Dendritic cell treated with granulocyte-macrophage colony-stimulating factor and Interleukin-4, amounts not matched to agents 40 ng/mL and 50 ng/mL, for 4 days (primary cell): ENCODE measurements around the gene SEZ6.

Experiments
- H3K27ac Mint-ChIP-seq: one replicate; pipeline ENCODE4 v1.8.0; 2022; ENCODE audit warnings: mild to moderate bottlenecking, mixed read lengths
- H3K27me3 Mint-ChIP-seq: one replicate; pipeline ENCODE4 v1.8.0; 2022; ENCODE audit warnings: mild to moderate bottlenecking, mixed read lengths
- H3K36me3 Mint-ChIP-seq: one replicate; pipeline ENCODE4 v1.8.0; 2022; ENCODE audit warnings: low read depth, mixed read lengths
- H3K4me1 Mint-ChIP-seq: one replicate; pipeline ENCODE4 v1.8.0; 2022; ENCODE audit warnings: low read depth, mixed read lengths
- H3K4me3 Mint-ChIP-seq: one replicate; pipeline ENCODE4 v1.8.0; 2022; ENCODE audit warnings: mild to moderate bottlenecking, moderate library complexity, mixed read lengths
- H3K9me3 Mint-ChIP-seq: one replicate; pipeline ENCODE4 v1.8.0; 2022; ENCODE audit warnings: mixed read lengths
- intact Hi-C: fragments of 100-400 bp; cut with micrococcal nuclease; formaldehyde crosslinking; loops from one replicate; pipeline ENCODE4 v1.15.0; 2022

Gene SEZ6

DNA sequence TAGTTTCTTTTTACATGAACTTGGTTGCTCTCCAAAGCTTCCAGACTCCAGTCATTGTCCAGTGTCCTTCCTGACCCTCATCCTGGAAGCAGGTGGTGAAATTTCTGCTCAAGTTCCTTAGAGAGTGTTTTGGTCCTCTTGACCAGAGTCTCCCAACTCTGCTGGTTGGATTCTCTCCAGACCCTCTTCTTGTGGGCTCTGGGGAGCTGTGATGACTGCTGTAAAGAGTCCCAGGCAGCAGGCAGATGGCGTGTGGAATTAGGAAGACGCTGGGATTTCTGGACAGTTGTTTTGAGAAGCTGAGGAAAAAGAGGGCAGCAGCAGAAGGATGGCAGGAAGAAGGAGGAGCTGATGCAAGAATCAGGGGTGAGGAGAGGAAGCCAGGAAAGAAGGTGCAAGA, 1.6 kb upstream of the SEZ6 start:
- Mint-ChIP-seq H3K4me3 (no peak overlapping the region), H3K27ac (no peak overlapping the region), H3K27me3 (peaks cover 86% of the 10 kb centered on the region), H3K36me3 (no peaks in the 10 kb centered on the region), H3K9me3 (no peaks in the 10 kb centered on the region), H3K4me1 (peaks cover 11% of the 10 kb centered on the region)
- intact Hi-C loops, result no loop called here

DNA sequence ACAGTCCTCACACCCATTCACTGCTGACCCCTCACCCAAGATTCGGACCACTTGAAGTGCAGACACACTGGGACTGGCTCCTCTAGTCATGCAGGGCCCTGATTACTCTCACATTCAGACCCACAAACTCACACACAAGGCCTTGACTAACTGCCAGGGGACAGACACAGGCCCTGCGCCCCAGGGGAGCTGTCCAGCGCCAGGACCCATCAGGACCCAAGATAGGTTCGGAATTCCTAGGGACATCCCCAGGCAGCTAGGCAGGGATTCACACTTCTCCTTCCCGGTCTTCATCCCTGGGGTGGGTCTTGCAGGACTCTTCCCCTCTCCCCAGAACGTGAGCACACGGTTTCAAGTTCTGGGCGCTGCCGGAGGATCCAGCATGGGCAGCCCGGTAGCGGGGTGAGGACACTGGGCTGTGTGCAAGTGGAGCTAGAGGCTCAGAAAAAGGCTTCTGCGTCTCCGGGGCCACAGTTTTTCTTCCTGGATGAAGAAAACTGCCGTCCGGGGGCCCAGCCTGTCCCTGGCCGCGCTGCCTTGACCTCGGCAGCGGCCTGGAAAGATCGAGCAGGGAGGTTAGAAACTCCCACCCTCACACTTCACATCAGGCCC, 1.6 kb downstream of the SEZ6 start:
- H3K9me3 Mint-ChIP-seq, result no peaks in the 10 kb centered on the region
- H3K27me3 Mint-ChIP-seq, result peaks cover 75% of the 10 kb centered on the region
- H3K4me3 Mint-ChIP-seq, result no peak overlapping the region
- H3K36me3 Mint-ChIP-seq, result no peaks in the 10 kb centered on the region
- no peak overlapping the region for H3K27ac Mint-ChIP-seq
- intact Hi-C loops, result no loop called here
- H3K4me1 Mint-ChIP-seq, result peaks cover 5% of the 10 kb centered on the region

DNA sequence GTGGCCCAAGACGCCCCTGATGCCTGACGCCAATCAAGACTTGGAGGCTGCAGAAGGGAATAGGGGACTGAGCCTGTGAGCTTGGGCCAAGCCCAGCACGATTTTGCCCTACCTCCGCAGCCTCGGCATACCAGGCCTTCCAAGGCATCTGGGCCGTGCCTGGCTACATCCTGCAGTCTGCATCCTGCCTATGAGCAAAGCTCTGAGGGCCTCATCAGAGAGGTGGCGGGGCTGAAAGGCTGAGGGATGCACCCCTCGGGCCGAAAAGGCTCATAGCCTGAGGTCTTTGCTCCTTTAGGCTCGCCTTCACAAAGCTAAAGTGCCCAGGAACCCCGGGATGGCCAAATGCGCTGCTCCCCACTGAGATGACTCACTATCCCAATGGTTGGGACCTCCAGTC, 2.5 kb downstream of the SEZ6 start:
- peaks cover 5% of the 10 kb centered on the region for H3K4me1 Mint-ChIP-seq
- peaks cover 74% of the 10 kb centered on the region for H3K27me3 Mint-ChIP-seq
- no peak overlapping the region for H3K4me3 Mint-ChIP-seq

DNA sequence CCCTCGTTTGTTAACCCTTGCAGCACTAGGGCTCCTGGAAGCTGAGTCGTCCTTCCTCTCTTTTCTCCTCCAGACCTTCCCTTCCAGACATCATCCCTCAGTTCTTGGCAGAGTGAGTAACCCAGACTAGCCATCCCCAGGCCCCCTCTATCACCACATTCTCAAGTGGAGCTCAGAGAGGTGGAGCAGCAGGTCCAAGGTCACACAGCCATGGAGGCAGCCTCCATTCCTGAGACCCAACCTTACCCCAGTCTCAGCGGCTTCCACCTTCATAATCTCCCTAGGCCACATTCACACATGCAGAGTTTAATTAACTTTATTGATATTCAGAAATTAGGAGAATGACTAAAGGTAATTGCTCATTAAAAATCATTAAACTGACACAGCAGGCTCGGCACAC, 3.0 kb downstream of the SEZ6 start:
- Mint-ChIP-seq H3K36me3 (no peaks in the 10 kb centered on the region), H3K27ac (no peak overlapping the region), H3K27me3 (peaks cover 75% of the 10 kb centered on the region), H3K9me3 (no peaks in the 10 kb centered on the region), H3K4me1 (peaks cover 5% of the 10 kb centered on the region), H3K4me3 (no peak overlapping the region)
- intact Hi-C loops, result no loop called here

More for the DNA sequence above, 2.5 kb downstream of the SEZ6 start:
- no peaks in the 10 kb centered on the region for H3K9me3 Mint-ChIP-seq
- intact Hi-C loops, result no loop called here
- no peak overlapping the region for H3K27ac Mint-ChIP-seq
- H3K36me3 Mint-ChIP-seq, result no peaks in the 10 kb centered on the region

DNA sequence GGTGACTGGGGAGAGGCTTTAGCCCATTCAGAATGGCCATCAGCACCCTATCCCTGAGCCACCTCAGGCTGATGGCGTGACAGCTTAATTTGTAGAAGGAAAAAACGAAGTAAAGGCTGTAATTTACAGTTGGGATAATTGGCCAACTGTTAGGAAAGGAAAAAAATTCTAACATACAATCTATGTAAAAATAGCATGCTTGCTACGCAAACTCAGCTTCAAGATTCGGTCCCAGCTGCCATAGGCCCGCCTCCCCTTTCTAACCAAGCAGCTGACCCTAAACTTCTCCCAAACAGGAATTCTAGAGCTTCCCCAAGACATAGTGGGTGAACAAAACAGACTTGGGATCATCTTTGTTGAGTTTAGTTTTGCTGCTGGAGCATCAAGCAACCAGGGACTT, 4.9 kb downstream of the SEZ6 start:
- Mint-ChIP-seq H3K27ac (no peak overlapping the region), H3K4me1 (peaks cover 7% of the 10 kb centered on the region), H3K9me3 (no peaks in the 10 kb centered on the region), H3K36me3 (no peaks in the 10 kb centered on the region), H3K4me3 (no peak overlapping the region), H3K27me3 (peaks cover 66% of the 10 kb centered on the region)
- intact Hi-C loops, result no loop called here

DNA sequence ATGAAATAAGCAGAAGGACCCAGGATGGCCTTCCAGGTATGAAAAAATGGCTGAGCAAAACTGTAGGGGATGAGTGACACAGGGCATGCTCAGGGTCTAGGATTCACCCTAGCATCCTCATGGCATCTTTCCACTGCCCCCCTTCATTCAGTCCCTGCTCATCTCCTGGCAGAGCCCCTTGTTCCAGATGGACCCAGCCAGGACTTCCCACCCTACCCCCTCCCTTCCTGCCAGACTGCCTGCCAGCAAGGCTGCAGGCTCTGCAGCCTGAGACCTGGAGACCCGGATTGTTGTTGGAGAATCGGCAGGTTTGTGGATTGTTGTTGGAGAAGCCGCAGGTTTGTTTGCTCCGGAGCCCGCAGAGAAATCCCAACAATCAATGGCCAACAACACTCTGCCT, 6.6 kb downstream of the SEZ6 start:
- H3K4me3 Mint-ChIP-seq, result no peak overlapping the region
- intact Hi-C loops, result no loop called here
- H3K9me3 Mint-ChIP-seq, result no peaks in the 10 kb centered on the region
- peaks cover 60% of the 10 kb centered on the region for H3K27me3 Mint-ChIP-seq
- H3K27ac Mint-ChIP-seq, result no peak overlapping the region
- H3K36me3 Mint-ChIP-seq, result no peaks in the 10 kb centered on the region
- H3K4me1 Mint-ChIP-seq, result peaks cover 14% of the 10 kb centered on the region

DNA sequence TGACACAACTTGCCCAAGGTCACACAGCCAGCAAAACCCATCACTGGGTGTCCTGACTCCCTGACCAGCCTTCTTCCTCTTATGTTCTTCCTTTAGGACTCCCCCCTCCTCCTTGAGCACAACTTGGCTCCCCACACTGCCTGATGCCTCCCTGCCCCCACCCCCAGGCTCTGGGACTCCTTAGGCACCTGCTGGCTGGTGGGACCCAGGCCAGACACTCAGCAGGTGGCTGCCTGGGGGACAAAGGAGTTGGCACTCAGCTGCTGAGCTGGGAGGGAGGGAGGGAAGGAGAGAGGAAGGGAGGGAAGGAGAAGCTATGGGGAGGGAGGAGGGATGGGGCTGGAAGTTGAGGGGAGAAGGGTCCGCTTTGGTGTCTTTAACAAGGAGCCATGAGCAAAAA, 8.0 kb downstream of the SEZ6 start:
- Mint-ChIP-seq H3K4me3 (no peak overlapping the region), H3K27me3 (peaks cover 49% of the 10 kb centered on the region), H3K36me3 (no peaks in the 10 kb centered on the region), H3K9me3 (no peaks in the 10 kb centered on the region), H3K27ac (no peak overlapping the region), H3K4me1 (peaks cover 14% of the 10 kb centered on the region)
- intact Hi-C loops, result no loop called here

DNA sequence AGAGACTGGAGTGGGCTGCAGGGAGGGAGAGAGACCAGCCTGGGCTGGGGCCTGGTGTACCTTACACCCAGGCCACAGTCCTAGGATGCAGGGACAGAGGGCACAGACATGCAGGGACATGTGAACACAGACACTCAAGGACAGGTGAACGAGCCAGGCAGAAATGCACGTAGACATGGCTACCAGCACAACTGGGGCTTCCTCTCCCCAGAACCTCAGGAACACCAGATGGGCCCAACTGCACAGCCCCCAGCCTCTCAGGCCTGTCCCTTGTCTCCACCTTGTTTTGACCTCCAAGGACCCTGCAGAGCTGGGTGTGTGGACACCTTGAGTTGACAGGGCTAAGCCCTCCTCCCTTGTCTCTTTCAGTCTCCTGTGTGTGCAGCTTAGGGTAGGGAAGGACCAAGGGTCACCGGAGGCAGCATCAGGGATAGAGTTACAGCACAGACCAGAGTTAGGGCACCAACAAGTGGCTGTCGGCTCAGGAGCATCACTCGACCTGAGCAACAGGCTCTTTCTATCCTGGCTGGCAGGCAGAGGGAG, 9.2 kb downstream of the SEZ6 start:
- Mint-ChIP-seq H3K4me1 (peaks cover 14% of the 10 kb centered on the region), H3K27ac (no peak overlapping the region), H3K36me3 (no peaks in the 10 kb centered on the region), H3K27me3 (peaks cover 43% of the 10 kb centered on the region), H3K4me3 (no peak overlapping the region), H3K9me3 (no peaks in the 10 kb centered on the region)
- intact Hi-C loops, result no loop called here

DNA sequence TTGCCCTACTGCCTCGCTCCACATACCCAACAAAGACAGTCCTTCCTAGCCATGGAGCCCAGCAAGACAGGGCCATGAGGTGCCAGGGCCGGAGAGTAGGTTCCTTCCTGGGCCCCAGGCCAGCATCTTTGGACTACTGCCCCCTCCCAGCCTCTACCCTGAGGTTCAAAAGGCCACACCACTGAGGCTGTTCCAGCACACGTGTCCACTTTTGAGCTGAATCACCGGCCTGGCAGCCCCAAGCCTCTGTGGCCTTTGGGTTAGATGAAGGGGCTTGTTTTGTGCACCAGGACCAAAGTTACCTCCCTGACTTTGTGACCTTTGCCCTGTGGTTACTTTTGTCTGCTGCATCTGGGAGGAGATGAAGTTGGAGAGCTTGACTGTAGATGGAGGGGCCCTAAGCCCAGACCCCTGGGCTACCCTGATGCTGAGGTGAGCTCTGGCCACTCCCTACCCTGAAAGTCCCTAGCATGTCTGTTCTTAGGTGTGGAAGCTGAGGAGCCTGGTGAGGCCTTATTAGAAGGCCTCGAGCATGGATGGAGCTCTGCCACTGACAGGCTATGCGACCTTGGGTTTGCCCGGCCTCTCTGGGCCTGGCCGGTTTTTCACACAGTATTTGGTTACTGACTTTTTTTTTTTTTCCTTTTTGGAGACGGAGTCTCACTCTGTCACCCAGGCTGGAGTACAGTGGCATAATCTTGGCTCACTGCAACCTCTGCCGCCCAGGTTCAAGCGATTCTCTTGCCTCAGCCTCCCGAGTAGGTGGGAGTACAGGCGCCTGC, 12.0 kb downstream of the SEZ6 start:
- intact Hi-C loops, result no loop called here
- H3K27ac Mint-ChIP-seq, result no peak overlapping the region

DNA sequence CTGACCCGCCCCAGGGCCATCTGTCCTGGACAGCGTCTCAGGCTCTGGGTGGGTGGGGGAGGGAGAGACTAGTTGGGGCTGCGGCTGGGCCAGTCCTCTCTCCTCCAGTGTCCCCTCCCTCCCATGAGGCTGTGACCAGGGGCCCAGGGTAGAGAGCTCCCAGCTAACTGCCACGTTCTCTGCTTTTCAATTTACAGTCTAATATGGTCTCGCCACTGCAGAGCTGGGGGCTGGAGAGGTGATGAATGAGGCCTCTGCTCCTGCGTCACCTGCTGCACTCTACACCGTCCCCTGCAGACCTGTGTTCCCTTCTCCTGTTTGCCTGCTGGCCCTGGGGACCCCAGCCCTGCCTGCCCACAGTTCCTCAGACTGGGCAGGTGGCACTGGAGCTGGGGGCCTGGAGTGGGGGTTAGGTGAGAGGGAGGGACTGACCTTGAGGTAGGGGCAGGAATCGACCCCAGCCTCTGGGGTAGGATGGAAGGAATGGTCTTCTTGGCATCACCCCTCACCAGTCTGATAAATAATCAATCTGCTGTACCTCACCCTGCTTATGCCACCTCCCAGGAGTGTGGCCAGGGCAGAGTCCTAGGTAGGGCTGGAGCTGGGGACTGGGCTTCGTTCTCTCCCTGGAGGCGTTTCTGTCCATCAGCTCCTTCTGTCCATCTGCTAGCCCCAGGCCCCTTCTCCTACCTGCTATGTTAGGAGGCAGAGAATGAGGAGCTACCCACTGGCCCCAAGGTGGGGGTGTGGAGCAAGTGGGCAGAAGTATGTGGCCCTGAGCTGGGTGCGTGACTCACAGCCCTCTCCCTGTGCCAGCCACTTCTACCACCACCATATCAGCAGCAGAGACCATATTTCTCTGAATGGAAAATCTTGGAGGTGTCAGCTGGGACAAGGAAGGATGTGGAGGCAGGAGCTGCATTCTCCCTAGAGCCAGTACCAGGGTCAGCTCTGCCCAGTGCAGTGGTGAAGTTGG, 12.9 kb downstream of the SEZ6 start:
- Mint-ChIP-seq H3K27me3 (peaks cover 40% of the 10 kb centered on the region), H3K36me3 (no peaks in the 10 kb centered on the region), H3K27ac (no peak overlapping the region), H3K4me1 (peaks cover 19% of the 10 kb centered on the region), H3K4me3 (no peak overlapping the region), H3K9me3 (no peaks in the 10 kb centered on the region)
- intact Hi-C loops, result no loop called here

More for the DNA sequence above, 12.0 kb downstream of the SEZ6 start:
- Mint-ChIP-seq H3K27me3 (peaks cover 39% of the 10 kb centered on the region), H3K36me3 (no peaks in the 10 kb centered on the region), H3K4me1 (peaks cover 14% of the 10 kb centered on the region), H3K4me3 (no peak overlapping the region), H3K9me3 (no peaks in the 10 kb centered on the region)

DNA sequence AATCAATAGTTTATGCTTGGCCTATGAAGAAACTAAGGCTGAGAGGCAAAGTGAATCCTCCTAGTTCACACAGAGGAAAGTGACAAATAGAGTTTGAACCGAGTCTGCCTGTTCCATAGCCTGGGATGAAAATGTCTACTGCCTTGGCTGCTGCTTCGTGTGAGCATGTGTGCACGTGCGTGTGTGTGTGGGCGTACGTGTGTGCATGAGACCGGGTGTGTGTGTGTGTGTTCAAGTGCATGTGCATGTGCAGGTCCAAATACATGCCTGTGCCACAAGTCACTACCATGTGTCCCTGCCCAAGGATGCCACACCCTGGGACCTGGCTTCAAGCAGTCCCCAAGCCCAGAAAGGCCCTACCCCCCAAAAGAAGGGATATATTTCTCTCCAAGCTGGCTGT, 13.6 kb downstream of the SEZ6 start:
- Mint-ChIP-seq H3K4me3 (no peak overlapping the region), H3K9me3 (no peaks in the 10 kb centered on the region), H3K27me3 (peaks cover 35% of the 10 kb centered on the region), H3K36me3 (no peaks in the 10 kb centered on the region), H3K4me1 (peaks cover 19% of the 10 kb centered on the region), H3K27ac (no peak overlapping the region)
- intact Hi-C loops, result no loop called here

DNA sequence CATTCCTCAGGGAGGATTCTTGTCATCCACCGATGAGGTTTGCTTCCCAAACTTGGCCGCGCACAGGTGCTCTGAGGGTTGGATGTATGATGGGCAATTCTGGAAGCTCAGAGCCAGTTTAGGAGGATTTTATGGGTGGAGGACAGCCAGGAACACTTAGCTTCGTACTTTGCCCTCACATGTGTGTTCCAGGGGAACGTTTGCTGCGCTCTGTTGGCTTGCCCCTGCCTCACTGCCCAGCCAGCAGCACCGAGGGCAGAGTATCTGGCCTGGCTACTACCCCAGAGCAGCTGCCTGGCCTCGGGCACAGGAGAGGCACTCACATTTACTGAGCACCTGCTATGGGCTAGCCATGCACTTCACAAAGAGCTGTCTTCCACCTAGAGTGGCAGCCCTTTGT, 14.1 kb downstream of the SEZ6 start:
- H3K27me3 Mint-ChIP-seq, result peaks cover 35% of the 10 kb centered on the region
- intact Hi-C loops, result no loop called here

DNA sequence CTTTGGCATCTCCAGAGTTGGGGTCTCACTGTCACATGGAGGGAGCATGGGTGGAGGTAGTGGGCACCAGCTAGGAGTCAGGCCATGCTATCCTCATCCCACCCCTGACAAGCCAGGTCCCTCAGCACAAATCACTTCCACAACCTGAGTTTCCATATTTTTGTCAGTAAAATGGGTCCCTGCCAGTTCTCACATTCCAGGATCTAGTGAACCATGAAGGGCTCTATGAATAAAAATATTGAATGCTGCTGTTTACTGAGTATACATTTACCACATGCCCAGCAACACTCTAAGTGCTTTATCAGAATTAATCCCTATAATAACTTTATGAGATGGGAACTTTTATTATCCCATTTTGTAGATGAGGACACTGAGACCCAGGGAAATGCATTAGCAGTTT, 16.8 kb downstream of the SEZ6 start:
- Mint-ChIP-seq H3K36me3 (no peaks in the 10 kb centered on the region), H3K4me1 (peaks cover 10% of the 10 kb centered on the region), H3K9me3 (no peaks in the 10 kb centered on the region), H3K27me3 (peaks cover 42% of the 10 kb centered on the region), H3K4me3 (no peak overlapping the region), H3K27ac (no peak overlapping the region)
- intact Hi-C loops, result no loop called here

More for the DNA sequence above, 14.1 kb downstream of the SEZ6 start:
- Mint-ChIP-seq H3K4me3 (no peak overlapping the region), H3K9me3 (no peaks in the 10 kb centered on the region), H3K4me1 (peaks cover 19% of the 10 kb centered on the region), H3K27ac (no peak overlapping the region), H3K36me3 (no peaks in the 10 kb centered on the region)

DNA sequence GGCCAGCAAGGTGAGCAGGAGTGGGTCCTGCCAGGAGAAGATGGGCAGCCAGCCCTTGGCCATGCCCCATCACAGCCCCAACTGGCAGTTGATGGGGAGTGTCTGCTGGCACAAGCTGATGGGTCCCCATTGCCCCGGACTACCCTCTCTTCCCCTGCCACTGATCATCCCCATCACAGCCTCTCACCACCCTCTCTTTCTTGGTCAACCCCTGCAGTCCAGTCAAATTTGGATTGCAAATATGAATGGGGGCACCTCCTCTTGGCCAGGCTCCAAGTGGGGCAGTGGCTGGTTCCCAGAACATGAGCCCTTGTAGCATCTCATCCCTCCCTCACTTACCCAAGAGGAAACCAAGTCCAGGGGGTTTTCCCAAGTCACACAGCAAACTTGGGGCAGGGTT, 17.4 kb downstream of the SEZ6 start:
- Mint-ChIP-seq H3K4me1 (peaks cover 15% of the 10 kb centered on the region), H3K27ac (no peak overlapping the region), H3K27me3 (peaks cover 42% of the 10 kb centered on the region), H3K4me3 (no peak overlapping the region), H3K36me3 (no peaks in the 10 kb centered on the region), H3K9me3 (no peaks in the 10 kb centered on the region)
- intact Hi-C loops, result no loop called here
